GM19351 (cell line): ENCODE results near the gene HIF3A.
"Not testable (repeated sequence)": the region's sequence is repeated elsewhere in the genome, so short reads cannot be mapped to it uniquely, and the experiment has no call there.

Source experiments
- ATAC-seq: cut with Tn5 transposase; IDR thresholded peaks from one replicate; pipeline ENCODE4 v1.9.1; 2021; ENCODE audit warnings: mild to moderate bottlenecking, moderate library complexity; ENCODE audit not compliant: unreplicated experiment

Gene HIF3A

DNA sequence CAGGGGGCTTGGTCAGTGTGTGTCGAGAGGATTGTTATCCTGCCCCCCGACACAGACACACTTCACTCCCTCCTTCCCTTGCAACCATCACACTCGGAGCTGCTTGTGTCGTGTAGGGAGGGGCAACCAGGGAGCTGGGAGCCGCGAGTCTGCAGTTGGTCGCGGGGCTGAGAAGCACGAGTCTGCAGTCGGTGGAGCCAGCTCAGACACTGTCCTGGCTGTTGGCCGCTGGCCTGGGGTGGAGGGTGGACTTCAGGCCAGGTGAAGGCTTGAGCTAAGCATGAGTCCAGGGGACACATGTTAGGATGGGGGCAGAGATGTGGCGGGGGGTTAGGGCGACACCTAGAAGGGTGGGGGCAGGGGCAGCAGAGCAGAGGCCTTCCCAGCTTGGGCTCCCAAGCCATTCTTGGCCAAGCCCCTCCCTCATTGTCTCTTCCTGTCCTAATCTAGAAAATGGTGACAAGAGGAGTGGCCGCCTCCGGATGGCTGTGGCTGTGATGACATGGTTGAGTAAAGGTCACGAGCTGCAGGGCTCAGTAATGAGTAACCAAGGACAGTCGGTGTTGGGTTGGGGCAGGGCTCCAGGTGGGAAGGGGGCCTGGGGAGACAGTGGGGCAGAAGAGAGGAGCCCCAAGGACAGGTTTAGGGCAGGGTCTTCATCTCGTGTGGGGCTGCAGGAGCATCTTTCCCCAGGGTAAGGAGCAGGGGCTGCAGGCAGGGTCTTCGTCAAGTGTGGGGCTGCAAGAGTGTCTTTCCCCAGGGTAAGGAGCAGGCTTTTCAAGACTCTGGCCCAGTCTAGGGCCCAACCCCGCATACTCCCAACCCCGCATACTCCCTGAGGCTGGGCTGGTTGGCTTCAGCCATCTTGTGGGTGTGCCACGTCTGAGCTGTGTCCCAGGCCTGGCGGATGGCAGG, 58.6 kb downstream of the HIF3A start:
- ATAC-seq = no peak

- no peak for ATAC-seq
These were observed 59.6 kb downstream of the HIF3A start for GRCh38 chr19:46356149-46357055.

DNA sequence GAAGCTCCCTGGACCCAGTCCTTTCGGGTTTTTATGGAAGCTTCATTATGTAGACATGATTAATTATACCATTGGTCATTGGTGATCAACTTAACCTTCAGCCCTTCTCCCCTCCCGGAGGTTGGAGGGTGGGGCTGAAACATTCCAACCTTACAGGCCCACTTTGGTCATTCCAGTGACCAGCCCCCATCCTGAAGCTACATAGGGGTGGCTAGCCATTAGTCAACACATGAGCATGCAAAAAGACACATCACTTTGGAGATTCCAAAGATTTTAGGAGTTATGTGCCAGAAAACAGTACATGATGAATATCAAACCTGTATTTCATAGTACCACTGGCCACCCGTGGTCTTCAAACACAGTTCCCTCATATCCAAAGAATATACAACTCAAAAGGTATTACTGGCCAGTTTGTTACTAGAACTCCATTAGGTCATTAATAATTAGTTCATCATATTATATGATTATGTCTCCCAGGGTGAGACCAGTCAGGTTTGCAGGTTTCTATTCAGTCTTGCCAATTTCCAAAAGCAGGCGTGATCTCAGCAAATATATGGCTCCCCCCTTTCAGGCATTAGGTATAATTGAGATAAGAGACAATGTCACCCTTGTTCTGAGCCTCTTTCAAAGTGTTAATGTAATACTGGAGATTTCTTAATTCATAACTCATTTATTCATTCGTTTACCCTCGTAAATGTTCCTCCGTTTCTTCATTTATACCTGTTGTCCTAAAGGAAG, 61.2 kb downstream of the HIF3A start:
- ATAC-seq = no peak

- ATAC-seq = no peak
These were observed 65.1 kb downstream of the HIF3A start for GRCh38 chr19:46361915-46362314.

DNA sequence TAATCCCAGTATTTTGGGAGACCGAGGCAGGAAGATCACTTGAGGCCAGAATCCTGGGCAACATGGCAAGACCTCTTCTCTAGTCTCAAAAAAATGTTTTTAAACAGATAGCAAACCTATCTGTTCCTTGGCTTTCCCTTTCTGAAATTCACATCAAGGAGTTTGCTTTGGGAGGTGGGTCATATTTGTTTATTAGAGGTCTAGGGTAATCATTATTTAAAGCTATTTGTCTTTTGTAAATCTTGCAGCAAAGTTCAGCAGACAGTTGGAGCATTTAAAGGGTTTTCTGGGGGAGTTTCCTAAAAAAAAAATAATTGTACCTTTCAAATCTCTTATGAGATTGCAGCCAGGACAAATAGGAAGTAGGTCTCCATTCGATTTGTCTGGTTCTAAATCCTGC, 67.5 kb downstream of the HIF3A start:
- ATAC-seq = no peak

DNA sequence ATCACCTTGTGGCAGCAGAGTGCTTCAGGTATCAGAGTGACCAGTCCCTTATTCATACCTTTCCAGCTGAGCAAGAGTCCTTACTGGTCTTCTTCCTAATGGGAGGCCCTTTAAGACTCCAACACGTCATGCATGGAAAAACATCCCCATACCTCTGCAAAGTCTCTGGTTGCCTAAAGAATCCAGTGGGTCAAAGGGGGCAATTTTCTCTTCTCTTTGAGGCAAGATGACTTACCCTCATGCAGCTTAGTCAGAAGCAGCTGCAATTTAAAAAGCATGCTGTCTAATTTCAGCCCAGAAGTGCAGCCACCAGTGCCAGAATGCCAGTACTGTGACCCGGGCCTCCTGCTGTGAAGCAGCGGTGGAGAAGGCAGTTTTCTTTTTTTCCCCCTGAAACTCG, 68.7 kb downstream of the HIF3A start:
- no peak for ATAC-seq

- no peak for ATAC-seq
These were observed 69.9 kb downstream of the HIF3A start for GRCh38 chr19:46366620-46367292.

GRCh38 chr19:46367426-46367825, 70.6 kb downstream of the HIF3A start:
- no peak for ATAC-seq

- no peak for ATAC-seq
These were observed 71.3 kb downstream of the HIF3A start for GRCh38 chr19:46368116-46368515.

- ATAC-seq = no peak
These were observed 73.0 kb downstream of the HIF3A start for GRCh38 chr19:46369817-46370216.

- ATAC-seq = no peak
These were observed 74.6 kb downstream of the HIF3A start for GRCh38 chr19:46371371-46371901.

GRCh38 chr19:46372901-46373490, 76.2 kb downstream of the HIF3A start:
- no peak for ATAC-seq

- ATAC-seq = no peak
These were observed 76.9 kb downstream of the HIF3A start for GRCh38 chr19:46373491-46374359.

DNA sequence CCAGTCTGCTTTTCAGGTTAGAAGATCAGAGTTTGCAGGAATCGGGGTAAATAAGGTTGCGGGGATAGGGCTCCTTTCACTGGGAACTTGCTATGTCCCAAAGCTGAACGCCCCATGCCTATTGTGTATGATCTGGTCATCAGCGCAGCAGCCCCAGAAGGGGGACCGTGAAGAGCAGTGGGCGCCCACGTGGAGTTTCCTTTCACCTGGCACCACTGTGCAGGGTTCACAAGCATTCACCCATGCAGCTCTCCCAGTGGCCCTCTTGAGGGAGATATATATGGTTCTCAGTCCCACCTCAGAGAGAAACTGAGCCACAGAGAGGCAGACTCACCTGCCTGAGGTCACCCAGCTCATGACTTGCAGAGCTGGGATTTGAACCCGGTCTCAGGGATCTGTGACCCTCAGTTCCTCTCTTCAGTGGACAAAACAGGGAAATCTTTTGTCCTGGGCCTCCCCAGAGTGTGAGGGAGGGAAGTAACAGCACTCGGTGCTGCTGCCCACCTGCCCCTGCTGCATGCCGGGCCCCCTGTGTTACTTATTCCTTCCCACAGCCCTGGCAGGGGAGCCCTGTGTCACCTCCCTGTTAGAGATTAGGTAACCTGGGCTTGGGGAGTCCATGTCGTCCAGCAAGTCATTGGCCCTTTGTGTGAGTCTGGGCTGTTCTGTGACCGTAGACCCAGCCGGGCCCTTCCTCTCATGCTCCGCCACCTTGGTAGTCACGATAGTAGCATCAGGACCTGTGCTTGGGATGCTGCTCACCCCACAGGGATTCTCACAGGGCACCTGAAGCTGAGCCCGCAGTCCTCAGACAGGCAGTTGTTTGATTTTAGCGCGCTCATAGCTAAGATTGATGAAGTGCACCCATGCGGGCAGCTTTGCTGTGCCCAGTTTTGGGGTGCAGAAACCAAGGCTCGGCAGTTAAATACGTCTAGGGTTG, 78.0 kb downstream of the HIF3A start:
- ATAC-seq = no peak

DNA sequence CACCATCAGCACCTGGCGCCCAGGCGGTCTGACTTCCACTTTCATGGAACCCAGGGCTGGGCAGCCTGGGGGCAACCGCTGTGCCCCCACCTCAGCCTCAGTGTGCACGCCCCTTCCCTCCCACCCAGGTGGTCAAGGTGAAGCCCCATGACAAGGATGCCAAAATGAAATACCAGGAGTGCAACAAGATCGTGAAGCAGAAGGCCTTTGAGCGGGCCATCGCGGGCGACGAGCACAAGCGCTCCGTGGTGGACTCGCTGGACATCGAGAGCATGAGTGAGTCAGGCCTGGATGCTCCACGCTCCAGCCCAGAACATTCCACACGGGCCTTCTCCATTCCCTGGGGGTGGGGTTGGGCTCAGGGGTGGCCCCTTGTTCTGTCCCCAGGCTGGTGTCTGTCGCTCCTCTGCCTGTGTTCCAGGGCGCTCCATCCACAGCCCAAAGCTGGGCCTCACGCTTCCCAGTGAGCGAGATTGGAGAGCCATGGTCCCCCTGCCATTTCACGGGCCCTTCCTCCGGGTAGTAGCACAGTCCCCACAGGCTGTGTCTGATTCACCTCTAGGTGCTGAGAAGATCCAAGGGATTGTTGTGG, 78.7 kb downstream of the HIF3A start:
- ATAC-seq = not testable (repeated sequence)

DNA sequence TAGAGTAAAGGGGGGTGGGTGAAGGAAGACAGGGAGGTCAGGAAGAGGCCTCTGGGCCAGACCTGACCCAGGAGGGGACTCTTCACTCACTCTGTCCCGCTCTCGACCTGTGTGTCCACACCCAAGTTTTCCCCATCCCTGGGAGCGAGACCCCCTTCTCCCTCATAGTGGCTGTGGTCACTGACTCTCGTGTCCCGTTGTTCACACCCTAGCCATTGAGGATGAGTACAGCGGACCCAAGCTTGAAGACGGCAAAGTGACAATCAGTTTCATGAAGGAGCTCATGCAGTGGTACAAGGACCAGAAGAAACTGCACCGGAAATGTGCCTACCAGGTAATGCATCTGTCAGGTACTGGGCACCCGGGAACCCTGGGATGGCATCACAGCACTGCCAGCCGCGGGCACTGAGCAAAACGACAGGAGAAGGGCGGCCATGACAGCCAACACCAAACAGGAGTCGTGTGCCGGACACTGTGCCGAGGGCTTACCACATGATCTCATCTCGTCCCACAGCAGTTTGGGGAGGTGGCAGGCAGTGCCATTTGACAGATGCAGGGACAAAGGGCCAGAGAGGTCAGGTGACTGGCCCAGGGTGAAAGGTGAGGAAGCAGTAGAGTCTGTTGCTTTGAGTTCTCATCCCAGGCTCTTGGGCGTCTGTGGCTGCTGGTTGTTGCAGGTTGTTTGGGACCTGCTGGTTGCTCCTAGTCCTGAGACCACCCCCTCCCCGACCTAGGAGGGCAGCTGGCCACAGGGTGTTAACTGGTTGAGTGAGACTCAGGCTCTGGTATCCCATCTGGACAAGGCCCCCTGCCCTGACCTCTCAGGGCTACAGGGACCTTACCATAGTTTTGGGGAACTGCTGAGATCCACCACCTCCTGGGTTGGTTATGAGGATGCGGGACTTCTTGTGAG, 79.7 kb downstream of the HIF3A start:
- ATAC-seq = no peak
